B cell (primary cell): Measurements from ENCODE around the gene CD247. TPM values are rescaled to one million over a fixed set of nuclear protein-coding genes. Genes with fewer than 3 reads are reported as not detected.

Source experiments
- ATAC-seq: fragments of 200-7000 bp; cut with Tn5 transposase; one replicate; pipeline ENCODE4 v1.10.0; 2021; ENCODE audit warnings: low read depth, mild to moderate bottlenecking, moderate number of reproducible peaks, moderate library complexity
- CTCF ChIA-PET: fragments of 350-600 bp; sonication (Branson Sonifier 250); formaldehyde crosslinking; loops from one replicate; lab custom pipeline; 2021; ENCODE audit warnings: antibody characterized with exemption, inconsistent platforms; lab: Charles Lee
- POLR2A ChIA-PET: fragments of 350-600 bp; sonication (Branson Sonifier 250); formaldehyde crosslinking; loops from one replicate; lab custom pipeline; 2021; ENCODE audit warnings: antibody characterized with exemption; lab: Charles Lee
- DNase-seq: peaks from one replicate; pipeline ENCODE4 v3.0.0; 2013
- H2AFZ ChIP-seq: 2 replicates; pipeline ENCODE4 v1.6.1; 2012; ENCODE audit warnings: mild to moderate bottlenecking, low read depth, low read length; ENCODE audit not compliant: insufficient read depth, poor library complexity, severe bottlenecking
- H3K27ac ChIP-seq, 2 donors: 1 replicate in 1 of 2; 2 replicates in 1 of 2; pipeline ENCODE4 v1.5.1; 2012 to 2013; ENCODE audit warnings: low read length in 2 of 2, mild to moderate bottlenecking in 2 of 2, moderate library complexity in 1 of 2
- H3K27me3 ChIP-seq, 4 experiments: fragments of 200-600 bp in 1 of 4; sonication (generic) in 1 of 4; replicated peaks in 1 of 4; 1 replicate in 2 of 4; 2 replicates in 2 of 4; pipeline versions ENCODE4 v1.6.1 to v1.7.0; 2013 to 2016; ENCODE audit warnings: low read length in 3 of 4, mild to moderate bottlenecking in 2 of 4, mixed read lengths in 1 of 4, moderate library complexity in 1 of 4; ENCODE audit not compliant: insufficient read depth in 4 of 4, control insufficient read depth in 3 of 4; ENCODE audit errors: control extremely low read depth in 1 of 4
- H3K36me3 ChIP-seq, 2 experiments: replicated peaks in 1 of 2; 1 replicate in 1 of 2; 2 replicates in 1 of 2; pipeline versions ENCODE4 v1.6.1 to v1.7.1; 2013; ENCODE audit warnings: low read length in 1 of 2; ENCODE audit not compliant: insufficient read depth in 2 of 2, control insufficient read depth in 1 of 2; ENCODE audit errors: control extremely low read depth in 1 of 2, extremely low read depth in 1 of 2
- H3K4me1 ChIP-seq, 2 donors: fragments of 200-600 bp in 1 of 2; sonication (generic) in 1 of 2; 1 replicate in 1 of 2; 2 replicates in 1 of 2; pipeline versions ENCODE4 v1.5.1 to v1.6.1; 2013 to 2017; ENCODE audit warnings: low read length in 2 of 2; ENCODE audit not compliant: control insufficient read depth in 2 of 2, insufficient read depth in 2 of 2
- H3K4me2 ChIP-seq: replicated peaks from 2 replicates; pipeline ENCODE3; 2012; ENCODE audit warnings: mild to moderate bottlenecking, low read depth, low read length; ENCODE audit not compliant: poor library complexity, severe bottlenecking
- H3K4me3 ChIP-seq, 5 experiments: fragments of 200-600 bp in 1 of 5; sonication (generic) in 1 of 5; 1 replicate in 3 of 5; 2 replicates in 2 of 5; pipeline versions ENCODE4 v1.5.1 to v1.7.0; 2011 to 2016; ENCODE audit warnings: low read length in 4 of 5, mild to moderate bottlenecking in 4 of 5, low read depth in 2 of 5, control low read depth in 1 of 5, moderate library complexity in 1 of 5; ENCODE audit not compliant: insufficient read depth in 1 of 5; ENCODE audit errors: control extremely low read depth in 1 of 5, extremely low read depth in 1 of 5
- H3K79me2 ChIP-seq: fragments of 200-600 bp; sonication (generic); one replicate; pipeline ENCODE4 v1.6.0; 2016; ENCODE audit warnings: low read length; ENCODE audit not compliant: control insufficient read depth, insufficient read depth
- H3K9ac ChIP-seq: fragments of 200-600 bp; sonication (generic); 2 replicates; pipeline ENCODE4 v1.6.1; 2017; ENCODE audit warnings: mild to moderate bottlenecking, low read length, moderate library complexity
- H3K9me3 ChIP-seq, 3 donors: one replicate each; pipeline versions ENCODE4 v1.6.1 to v1.7.1; 2013; ENCODE audit warnings: low read length in 2 of 3; ENCODE audit not compliant: control insufficient read depth in 2 of 3, insufficient read depth in 1 of 3; ENCODE audit errors: control extremely low read depth in 1 of 3
- H4K20me1 ChIP-seq: 2 replicates; pipeline ENCODE4 v1.6.0; 2012; ENCODE audit warnings: mild to moderate bottlenecking, low read length; ENCODE audit not compliant: insufficient read depth, control insufficient read depth, poor library complexity, severe bottlenecking
- H3K27ac Mint-ChIP-seq: one replicate; pipeline ENCODE4 v1.8.0; 2021; ENCODE audit warnings: mixed read lengths
- H3K27me3 Mint-ChIP-seq: one replicate; pipeline ENCODE4 v1.8.0; 2021; ENCODE audit warnings: mixed read lengths
- H3K4me1 Mint-ChIP-seq: one replicate; pipeline ENCODE4 v1.8.0; 2021; ENCODE audit warnings: mixed read lengths
- H3K4me3 Mint-ChIP-seq: one replicate; pipeline ENCODE4 v1.8.0; 2021; ENCODE audit warnings: mixed read lengths
- H3K9me3 Mint-ChIP-seq: one replicate; pipeline ENCODE4 v1.8.0; 2022; ENCODE audit warnings: mixed read lengths; ENCODE audit not compliant: insufficient read depth
- EZH2 ChIP-seq: IDR thresholded peaks from 2 replicates; pipeline ENCODE4 v1.6.1; 2012; ENCODE audit warnings: borderline replicate concordance, low read depth, mild to moderate bottlenecking, moderate library complexity, low read length; ENCODE audit not compliant: insufficient read depth, poor library complexity, severe bottlenecking
- intact Hi-C: fragments of 100-400 bp; cut with micrococcal nuclease; formaldehyde crosslinking; loops from one replicate; pipeline ENCODE4 v1.10.0; 2022
- polyA plus RNA-seq: library from polyadenylated mRNA; depleted of rRNA; stranded (reverse); fragments of >200 nt; gene quantifications from 2 replicates; pipeline ENCODE4 v1.2.3, GENCODE V29; 2012
- total RNA-seq, 2 donors: library from RNA; stranded (reverse); fragments of 120-200 nt in 1 of 2; gene quantifications; 1 replicate in 1 of 2; 2 replicates in 1 of 2; pipeline versions ENCODE4 v1.2.3 to v1.2.4, GENCODE V29; 2013 to 2022
- TF ChIP-seq, protein P1 (sequence below): fragments of 200-600 bp; IDR thresholded peaks from one replicate; pipeline ENCODE4 v1.8.0; 2022; ENCODE audit warnings: antibody characterized with exemption, mild to moderate bottlenecking

Gene CD247
- total and polyA plus RNA-seq, 2 donors (not counting 1 experiment from before 2014, with no cell fraction given): 2.5 to 10.8 TPM

DNA sequence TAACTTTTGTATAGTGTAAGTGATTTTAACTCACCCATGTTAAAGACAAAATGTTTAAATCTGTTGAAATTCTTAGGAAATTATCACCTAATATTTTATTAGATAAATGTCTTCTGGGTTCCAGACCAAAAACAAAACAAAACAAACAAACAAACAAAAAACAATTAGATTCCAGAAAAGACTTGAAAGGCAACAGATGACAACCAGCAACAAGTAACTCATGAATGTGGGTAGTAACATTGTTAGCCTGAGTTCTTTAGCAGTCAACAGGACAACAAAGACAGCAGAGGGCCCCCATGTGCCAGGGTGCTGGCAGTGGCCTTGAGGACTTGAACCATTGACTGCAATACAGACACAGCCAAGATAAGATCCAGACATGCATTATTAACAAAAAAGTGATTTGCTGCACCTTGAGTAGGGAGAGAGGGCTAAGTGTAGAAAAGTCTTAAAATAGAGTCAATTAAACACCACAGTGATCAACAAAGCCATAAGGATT, 2.4 kb upstream of the CD247 start:
- POLR2A ChIA-PET: no interaction called here
- H3K36me3 ChIP-seq: no peaks in the 10 kb centered on the region
- no peak for DNase-seq

More for the DNA sequence above, 2.4 kb upstream of the CD247 start:
- intact Hi-C loops: no loop called here
- no peak for ATAC-seq
- Mint-ChIP-seq H3K9me3 (peaks cover 12% of the 10 kb centered on the region), H3K4me3 (no peak overlapping the region), H3K27ac (no peak overlapping the region), H3K4me1 (peaks cover 2% of the 10 kb centered on the region), H3K27me3 (peaks cover 47% of the 10 kb centered on the region)
- Histone ChIP-seq H2AFZ (no peak overlapping the region), H3K4me3 (no peak overlapping the region), H4K20me1 (no peaks in the 10 kb centered on the region), H3K79me2 (no peaks in the 10 kb centered on the region), H3K4me1 (no peaks in the 10 kb centered on the region), H3K9ac (no peak overlapping the region), H3K9me3 (peaks cover 0 to 5% (median 3%) of the 10 kb centered on the region in 3 donors), H3K27me3 (peaks cover 0 to 17% (median 1%) of the 10 kb centered on the region in 4 experiments), H3K27ac (no peak overlapping the region), H3K4me2 (no peak overlapping the region)
- CTCF ChIA-PET: interaction anchor here (3.2 kb wide), 1 partner anchor 13 kb away, joined by 12 read pairs; no protein-coding TSS in a partner anchor
- TF ChIP-seq, protein P1, sequence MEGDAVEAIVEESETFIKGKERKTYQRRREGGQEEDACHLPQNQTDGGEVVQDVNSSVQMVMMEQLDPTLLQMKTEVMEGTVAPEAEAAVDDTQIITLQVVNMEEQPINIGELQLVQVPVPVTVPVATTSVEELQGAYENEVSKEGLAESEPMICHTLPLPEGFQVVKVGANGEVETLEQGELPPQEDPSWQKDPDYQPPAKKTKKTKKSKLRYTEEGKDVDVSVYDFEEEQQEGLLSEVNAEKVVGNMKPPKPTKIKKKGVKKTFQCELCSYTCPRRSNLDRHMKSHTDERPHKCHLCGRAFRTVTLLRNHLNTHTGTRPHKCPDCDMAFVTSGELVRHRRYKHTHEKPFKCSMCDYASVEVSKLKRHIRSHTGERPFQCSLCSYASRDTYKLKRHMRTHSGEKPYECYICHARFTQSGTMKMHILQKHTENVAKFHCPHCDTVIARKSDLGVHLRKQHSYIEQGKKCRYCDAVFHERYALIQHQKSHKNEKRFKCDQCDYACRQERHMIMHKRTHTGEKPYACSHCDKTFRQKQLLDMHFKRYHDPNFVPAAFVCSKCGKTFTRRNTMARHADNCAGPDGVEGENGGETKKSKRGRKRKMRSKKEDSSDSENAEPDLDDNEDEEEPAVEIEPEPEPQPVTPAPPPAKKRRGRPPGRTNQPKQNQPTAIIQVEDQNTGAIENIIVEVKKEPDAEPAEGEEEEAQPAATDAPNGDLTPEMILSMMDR: no peak
- no peak for TF ChIP-seq EZH2
